HepG2 (cell line): Measurements from ENCODE around the gene WDR73. TPM values are rescaled to one million over a fixed set of nuclear protein-coding genes. Genes with fewer than 3 reads are reported as not detected.

Experiments used
- DPF2 ChIP-seq: sonication (generic); formaldehyde crosslinking; IDR thresholded peaks from 2 replicates; pipeline ENCODE4 v1.4.0; 2020; ENCODE audit warnings: mild to moderate bottlenecking, low read depth, missing genetic modification reagents, borderline replicate concordance
- EED ChIP-seq: sonication (generic); formaldehyde crosslinking; IDR thresholded peaks from 2 replicates; pipeline ENCODE4 v1.5.0; 2020; ENCODE audit warnings: mild to moderate bottlenecking, missing genetic modification reagents
- GATAD2A ChIP-seq: IDR thresholded peaks from 2 replicates; pipeline ENCODE4 v1.6.1; 2016
- HDAC6 ChIP-seq: fragments of 200-600 bp; sonication (generic); IDR thresholded peaks from 2 replicates; pipeline ENCODE4 v1.7.0; 2017; ENCODE audit warnings: mild to moderate bottlenecking, antibody characterized with exemption, low read length, low read depth
- HINFP ChIP-seq: sonication (generic); formaldehyde crosslinking; IDR thresholded peaks from 2 replicates; pipeline ENCODE4 v1.4.0; 2020; ENCODE audit warnings: low read depth, mild to moderate bottlenecking, missing genetic modification reagents
- LCORL ChIP-seq, 2 experiments: fragments of 450-650 bp in 1 of 2; sonication (generic) in 1 of 2; formaldehyde crosslinking in 1 of 2; IDR thresholded peaks; 2 replicates each; pipeline versions ENCODE4 v1.5.0 to v1.6.1; 2017 to 2020; ENCODE audit warnings: antibody characterized with exemption in 1 of 2, missing genetic modification reagents in 1 of 2
- PCBP2 ChIP-seq: fragments of 200-400 bp; formaldehyde crosslinking; optimal IDR thresholded peaks from 2 replicates; pipeline ENCODE3; 2018; ENCODE audit warnings: low read length, low read depth; ENCODE audit not compliant: poor library complexity, severe bottlenecking
- POGZ ChIP-seq: sonication (generic); formaldehyde crosslinking; IDR thresholded peaks from 2 replicates; pipeline ENCODE4 v1.4.0; 2020; ENCODE audit warnings: mild to moderate bottlenecking, missing genetic modification reagents
- TMF1 ChIP-seq: sonication (generic); formaldehyde crosslinking; IDR thresholded peaks from 2 replicates; pipeline ENCODE4 v1.8.1; 2022; ENCODE audit warnings: low read depth, missing genetic modification reagents
- ZFP36L1 ChIP-seq: sonication (generic); formaldehyde crosslinking; IDR thresholded peaks from 2 replicates; pipeline ENCODE4 v1.8.0; 2022; ENCODE audit warnings: mild to moderate bottlenecking, missing genetic modification reagents, moderate library complexity
- ZNF138 ChIP-seq: sonication (generic); formaldehyde crosslinking; IDR thresholded peaks from 2 replicates; pipeline ENCODE4 v1.5.0; 2020; ENCODE audit warnings: mild to moderate bottlenecking, low read depth, missing genetic modification reagents
- ZNF362 ChIP-seq: sonication (generic); formaldehyde crosslinking; IDR thresholded peaks from 2 replicates; pipeline ENCODE4 v1.4.0; 2020; ENCODE audit warnings: missing genetic modification reagents, mild to moderate bottlenecking, borderline replicate concordance
- ZNF609 ChIP-seq: sonication (generic); formaldehyde crosslinking; IDR thresholded peaks from 2 replicates; pipeline ENCODE4 v1.4.0; 2020; ENCODE audit warnings: mild to moderate bottlenecking, missing genetic modification reagents, borderline replicate concordance
- ZNF747 ChIP-seq: sonication (generic); formaldehyde crosslinking; IDR thresholded peaks from 2 replicates; pipeline ENCODE4 v1.8.1; 2023; ENCODE audit warnings: missing genetic modification reagents, mild to moderate bottlenecking, borderline replicate concordance
- ZNF780A ChIP-seq: sonication (generic); formaldehyde crosslinking; IDR thresholded peaks from 2 replicates; pipeline ENCODE4 v1.8.0; 2022; ENCODE audit warnings: mild to moderate bottlenecking, missing genetic modification reagents, moderate library complexity
- polyA plus RNA-seq, 8 experiments: library from polyadenylated mRNA; depleted of rRNA in 3 of 8; stranded (reverse) in 7 of 8; unstranded in 1 of 8; fragments of >200 nt; fragmentation: Illumina TruSeq in 4 of 8; extraction: Trizol in 4 of 8; gene quantifications; 2 replicates each; pipeline versions ENCODE4 v1.2.1 to v1.2.3, GENCODE V29; 2011 to 2016; ENCODE audit warnings: low read depth in 4 of 8, missing spikeins in 1 of 8, mixed read lengths in 1 of 8; ENCODE audit not compliant: insufficient read depth in 1 of 8
- total RNA-seq, 5 experiments: library from RNA; depleted of rRNA; stranded (reverse); fragments of >200 nt; fragmentation: Illumina TruSeq; extraction: Trizol; gene quantifications; 2 replicates each; pipeline ENCODE4 v1.2.3, GENCODE V29; 2016; ENCODE audit warnings: low read depth in 1 of 5

The WDR73 gene
- total and polyA plus RNA-seq, 2 of the 13 experiments (the other 11 are each of a cell fraction or from before 2014, with no cell fraction given) = 20.0 to 35.5 TPM

GRCh38 chr15:84658080-84658787, 4.2 kb upstream of the WDR73 start, which contains the start of gene NMB (continued):
- TF ChIP-seq ZNF609 (no peak), TMF1 (CRISPR knock-in tag) (no peak), LCORL (IDR thresholded peaks at IDR 0.05) (no peak), LCORL (CRISPR knock-in tag; IDR thresholded peaks at IDR 0.05) (peak; percentile 66), ZNF780A (no peak), ZNF138 (CRISPR knock-in tag) (no peak), GATAD2A (no peak), HDAC6 (no peak), ZNF362 (peak; percentile 81; the same call in 1 of the 2 replicates), EED (CRISPR knock-in tag) (no peak), DPF2 (CRISPR knock-in tag) (no peak), PCBP2 (no peak), ZFP36L1 (0 out of 2 replicates have a peak, but pooled peaks have one; percentile 16), POGZ (CRISPR knock-in tag) (peak; percentile 61), ZNF747 (no peak), HINFP (no peak)
